H9 (cell line): ENCODE data around the gene AGBL4. TPM values are rescaled to one million over a fixed set of nuclear protein-coding genes. Genes with fewer than 3 reads are reported as not detected.

ENCODE experiments used
- DNase-seq: peaks from one replicate; pipeline ENCODE4 v3.0.0-alpha.2; 2017
- H2AFZ ChIP-seq: one replicate; pipeline ENCODE4 v1.6.1; 2013; ENCODE audit warnings: mild to moderate bottlenecking, low read length, control low read depth, moderate library complexity
- H2AK5ac ChIP-seq: 2 replicates; pipeline ENCODE4 v1.6.1; 2013; ENCODE audit warnings: low read length, control low read depth, mixed read lengths; ENCODE audit not compliant: insufficient read length
- H2BK120ac ChIP-seq: one replicate; pipeline ENCODE4 v1.6.1; 2013; ENCODE audit warnings: low read depth, mild to moderate bottlenecking, low read length, control low read depth, inconsistent platforms; ENCODE audit not compliant: poor library complexity, severe bottlenecking
- H2BK12ac ChIP-seq: 2 replicates; pipeline ENCODE4 v1.6.1; 2013; ENCODE audit warnings: low read length, control low read depth, mixed read lengths, low read depth; ENCODE audit not compliant: insufficient read length
- H2BK15ac ChIP-seq: 2 replicates; pipeline ENCODE4 v1.6.1; 2013; ENCODE audit warnings: low read depth, low read length, control low read depth
- H2BK20ac ChIP-seq: one replicate; pipeline ENCODE4 v1.6.1; 2013; ENCODE audit warnings: low read depth, mild to moderate bottlenecking, low read length, control low read depth, inconsistent platforms; ENCODE audit not compliant: poor library complexity, severe bottlenecking
- H2BK5ac ChIP-seq: 2 replicates; pipeline ENCODE4 v1.6.1; 2013; ENCODE audit warnings: low read length, control low read depth, mixed read lengths; ENCODE audit not compliant: insufficient read length
- H3K14ac ChIP-seq: 2 replicates; pipeline ENCODE4 v1.6.1; 2013; ENCODE audit warnings: low read length, control low read depth; ENCODE audit not compliant: insufficient read depth
- H3K18ac ChIP-seq: 2 replicates; pipeline ENCODE4 v1.6.1; 2013; ENCODE audit warnings: low read depth, mild to moderate bottlenecking, mixed read lengths, low read length, control low read depth; ENCODE audit not compliant: insufficient read length
- H3K23ac ChIP-seq: 2 replicates; pipeline ENCODE4 v1.6.1; 2013; ENCODE audit warnings: low read length, control low read depth, mixed read lengths, low read depth; ENCODE audit not compliant: insufficient read length
- H3K23me2 ChIP-seq: 2 replicates; pipeline ENCODE4 v1.6.1; 2013; ENCODE audit warnings: low read depth, mild to moderate bottlenecking, mixed read lengths, low read length, control low read depth; ENCODE audit not compliant: insufficient read length, poor library complexity, severe bottlenecking
- H3K27ac ChIP-seq: 2 replicates; pipeline ENCODE4 v1.5.1; 2013; ENCODE audit warnings: low read length, control low read depth, mixed read lengths, low read depth; ENCODE audit not compliant: insufficient read length
- H3K27me3 ChIP-seq: 2 replicates; pipeline ENCODE4 v1.6.1; 2013; ENCODE audit warnings: low read length, control low read depth, inconsistent platforms; ENCODE audit not compliant: insufficient read depth
- H3K4ac ChIP-seq: 2 replicates; pipeline ENCODE4 v1.6.1; 2013; ENCODE audit warnings: low read depth, mild to moderate bottlenecking, control low read depth, inconsistent platforms, low read length, moderate library complexity
- H3K4me1 ChIP-seq: 2 replicates; pipeline ENCODE4 v1.6.1; 2013; ENCODE audit warnings: low read length, control low read depth, inconsistent platforms; ENCODE audit not compliant: insufficient read depth
- H3K4me2 ChIP-seq: 2 replicates; pipeline ENCODE4 v1.6.1; 2013; ENCODE audit warnings: low read length, control low read depth, mixed read lengths; ENCODE audit not compliant: insufficient read length, insufficient read depth
- H3K56ac ChIP-seq: 2 replicates; pipeline ENCODE4 v1.6.1; 2013; ENCODE audit warnings: low read depth, mild to moderate bottlenecking, mixed read lengths, low read length, control low read depth; ENCODE audit not compliant: insufficient read length
- H3K79me1 ChIP-seq: 2 replicates; pipeline ENCODE4 v1.6.1; 2013; ENCODE audit warnings: low read depth, mild to moderate bottlenecking, moderate library complexity, low read length, control low read depth, inconsistent platforms; ENCODE audit not compliant: insufficient read depth, poor library complexity, severe bottlenecking
- H3K79me2 ChIP-seq: 2 replicates; pipeline ENCODE4 v1.6.1; 2013; ENCODE audit warnings: low read length, control low read depth, inconsistent platforms; ENCODE audit not compliant: insufficient read depth
- H3K9ac ChIP-seq: 2 replicates; pipeline ENCODE4 v1.6.1; 2013; ENCODE audit warnings: low read length, control low read depth, mixed read lengths; ENCODE audit not compliant: insufficient read length; ENCODE audit errors: extremely low read depth
- H3K9me3 ChIP-seq: one replicate; pipeline ENCODE4 v1.6.1; 2013; ENCODE audit warnings: low read depth, low read length, inconsistent platforms; ENCODE audit not compliant: control insufficient read depth
- H3T11ph ChIP-seq: one replicate; pipeline ENCODE4 v1.6.1; 2013; ENCODE audit warnings: mild to moderate bottlenecking, low read length, control low read depth, inconsistent platforms
- H4K20me1 ChIP-seq: one replicate; pipeline ENCODE4 v1.6.1; 2013; ENCODE audit not compliant: control insufficient read depth, insufficient read length, insufficient read depth
- H4K5ac ChIP-seq: 2 replicates; pipeline ENCODE4 v1.6.1; 2013; ENCODE audit warnings: low read depth, mild to moderate bottlenecking, mixed read lengths, low read length, control low read depth; ENCODE audit not compliant: insufficient read length
- H4K8ac ChIP-seq: replicated peaks from 2 replicates; pipeline ENCODE4 v1.6.1; 2013; ENCODE audit warnings: low read length, control low read depth, mixed read lengths, low read depth; ENCODE audit not compliant: insufficient read length
- H4K91ac ChIP-seq: 2 replicates; pipeline ENCODE4 v1.6.1; 2013; ENCODE audit warnings: low read depth, mild to moderate bottlenecking, moderate library complexity, mixed read lengths, low read length, control low read depth; ENCODE audit not compliant: insufficient read length
- H3K27ac Mint-ChIP-seq, 3 experiments: 2 replicates in 2 of 3; 3 replicates in 1 of 3; pipeline ENCODE4 v1.8.0; 2020 to 2021; ENCODE audit warnings: mixed read lengths in 3 of 3, mild to moderate bottlenecking in 1 of 3, moderate library complexity in 1 of 3
- H3K27me3 Mint-ChIP-seq: 2 replicates; pipeline ENCODE4 v1.8.0; 2021; ENCODE audit warnings: low read depth, mild to moderate bottlenecking, moderate library complexity, mixed read lengths
- H3K36me3 Mint-ChIP-seq, 3 experiments: 2 replicates in 2 of 3; 3 replicates in 1 of 3; pipeline ENCODE4 v1.8.0; 2020 to 2021; ENCODE audit warnings: low read depth in 3 of 3, mixed read lengths in 3 of 3; ENCODE audit not compliant: insufficient read depth in 1 of 3
- H3K4me1 Mint-ChIP-seq, 2 experiments: 2 replicates each; pipeline ENCODE4 v1.8.0; 2020; ENCODE audit warnings: mixed read lengths in 2 of 2
- H3K4me3 Mint-ChIP-seq, 2 experiments: 2 replicates in 1 of 2; 3 replicates in 1 of 2; pipeline ENCODE4 v1.8.0; 2020 to 2021; ENCODE audit warnings: mild to moderate bottlenecking in 2 of 2, mixed read lengths in 2 of 2, moderate library complexity in 1 of 2
- H3K9me3 Mint-ChIP-seq, 2 experiments: 2 replicates in 1 of 2; 3 replicates in 1 of 2; pipeline ENCODE4 v1.8.0; 2020; ENCODE audit warnings: mild to moderate bottlenecking in 2 of 2, mixed read lengths in 2 of 2, moderate library complexity in 1 of 2
- CTCF ChIP-seq: fragments of 200-600 bp; sonication (generic); conservative IDR thresholded peaks from 3 replicates; pipeline ENCODE4 v1.8.0; 2021; ENCODE audit warnings: antibody characterized with exemption, mild to moderate bottlenecking
- WGBS: extraction: QIAGEN DNeasy Blood & Tissue Kit; methylation state at CpG from one replicate; pipeline ENCODE4 v1.1.7; 2013; ENCODE audit warnings: missing lambda C conversion rate, low lambda C conversion rate, mixed read lengths; ENCODE audit not compliant: insufficient read length; ENCODE audit errors: extremely low coverage; 5-methylcytosine and 5-hydroxymethylcytosine counted together
- total RNA-seq: library from RNA; stranded (reverse); gene quantifications from 2 replicates; pipeline ENCODE4 v1.2.1, GENCODE V29; 2021

The AGBL4 gene
- total RNA-seq, 1 experiment from 2014 or later: not detected

- H2AK5ac ChIP-seq: no peak overlapping the region
- no peak overlapping the region for H4K5ac ChIP-seq
- H3K9ac ChIP-seq: no peak overlapping the region
- H2BK15ac ChIP-seq: no peak overlapping the region
- H3K27me3 ChIP-seq: no peaks in the 10 kb centered on the region
- no peak overlapping the region for H4K8ac ChIP-seq
- H3K27ac ChIP-seq: no peak overlapping the region
- H2BK5ac ChIP-seq: no peak overlapping the region
- H3K79me1 ChIP-seq: no peaks in the 10 kb centered on the region
- no peak overlapping the region for H2BK120ac ChIP-seq
- Mint-ChIP-seq H3K9me3 (no peaks in the 10 kb centered on the region), H3K27ac (no peak overlapping the region), H3K27me3 (no peaks in the 10 kb centered on the region; the same call in 1 of the 2 replicates), H3K4me3 (no peak overlapping the region), H3K4me1 (peaks cover 20 to 30% of the 10 kb centered on the region in 2 experiments), H3K36me3 (peaks cover 16 to 52% (median 31%) of the 10 kb centered on the region in 3 experiments; a peak in 6 of 7 replicates)
- WGBS: no CpG with 5 or more reads among the region's 2 CpGs
- no peak overlapping the region for H3T11ph ChIP-seq
- no peak overlapping the region for H3K23ac ChIP-seq
- H3K4me1 ChIP-seq: peaks cover 3% of the 10 kb centered on the region; the same call in 1 of the 2 replicates
- no peak overlapping the region for H2AFZ ChIP-seq
- no peaks in the 10 kb centered on the region for H3K9me3 ChIP-seq
- H4K20me1 ChIP-seq: no peaks in the 10 kb centered on the region
- no peak overlapping the region for H3K56ac ChIP-seq
- no peak overlapping the region for H3K18ac ChIP-seq
- no peak overlapping the region for H3K14ac ChIP-seq
- H2BK12ac ChIP-seq: no peak overlapping the region
- no peaks in the 10 kb centered on the region for H3K23me2 ChIP-seq
- DNase-seq: no peak
- no peak for TF ChIP-seq CTCF
- H3K4ac ChIP-seq: no peak overlapping the region
- no peak overlapping the region for H2BK20ac ChIP-seq
- no peaks in the 10 kb centered on the region for H3K79me2 ChIP-seq
- no peak overlapping the region for H4K91ac ChIP-seq
- H3K4me2 ChIP-seq: no peak overlapping the region
Observed at GRCh38 chr1:48757363-48757762, 1266.4 kb downstream of the AGBL4 start.
